CD4-positive, alpha-beta T cell treated with Interleukin-4 for 4 hours (primary cell): ENCODE results near the gene HJURP.

Experiments used
- DNase-seq: peaks from one replicate; pipeline ENCODE4 v3.0.0-alpha.2; 2020

Gene HJURP

DNA sequence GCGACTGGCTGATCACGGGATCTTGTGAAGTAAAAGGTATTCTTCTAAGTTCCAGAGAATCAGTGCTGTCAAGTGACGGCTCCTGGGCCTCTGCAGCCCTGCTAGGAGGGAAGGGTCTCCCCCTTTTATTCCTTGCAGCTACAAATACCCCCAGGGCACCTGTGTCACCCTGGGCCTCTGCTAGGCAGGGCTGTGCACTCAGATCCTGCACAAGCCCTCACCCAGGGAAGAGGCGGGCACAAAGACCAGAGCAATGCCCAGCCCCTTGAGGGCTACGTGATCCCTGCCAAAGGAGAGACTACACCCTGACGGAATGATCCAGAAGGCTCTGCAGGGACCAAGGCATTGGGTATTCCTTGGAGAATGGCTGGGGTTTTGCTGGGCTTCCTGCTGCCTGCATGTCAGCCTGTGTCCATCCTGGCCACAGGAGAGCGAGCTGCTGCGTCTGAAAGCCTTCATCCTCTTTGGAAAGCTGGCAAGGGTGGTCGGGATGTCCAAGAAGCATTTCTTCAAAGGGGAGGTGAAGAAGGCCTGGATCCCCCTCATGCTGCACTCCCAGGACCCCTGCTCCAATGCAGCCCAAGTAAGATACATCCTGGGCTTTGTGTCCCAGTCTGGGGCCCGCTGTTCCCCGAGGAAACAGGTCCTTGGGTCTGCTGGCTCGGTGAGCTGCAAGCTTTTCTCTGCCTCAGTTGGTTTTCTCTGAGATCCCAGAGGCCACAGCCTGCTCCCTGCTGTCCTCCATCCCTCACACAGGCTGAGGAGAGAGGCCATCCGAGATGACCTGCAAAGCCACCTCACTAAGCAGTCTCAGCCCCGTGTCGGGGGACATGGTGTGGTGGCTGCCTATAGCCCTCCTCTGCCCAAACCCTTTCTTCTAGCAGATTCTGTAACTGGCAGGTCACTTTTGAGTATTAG is 24.9 kb downstream of the HJURP start:
- DNase-seq, result no peak

DNA sequence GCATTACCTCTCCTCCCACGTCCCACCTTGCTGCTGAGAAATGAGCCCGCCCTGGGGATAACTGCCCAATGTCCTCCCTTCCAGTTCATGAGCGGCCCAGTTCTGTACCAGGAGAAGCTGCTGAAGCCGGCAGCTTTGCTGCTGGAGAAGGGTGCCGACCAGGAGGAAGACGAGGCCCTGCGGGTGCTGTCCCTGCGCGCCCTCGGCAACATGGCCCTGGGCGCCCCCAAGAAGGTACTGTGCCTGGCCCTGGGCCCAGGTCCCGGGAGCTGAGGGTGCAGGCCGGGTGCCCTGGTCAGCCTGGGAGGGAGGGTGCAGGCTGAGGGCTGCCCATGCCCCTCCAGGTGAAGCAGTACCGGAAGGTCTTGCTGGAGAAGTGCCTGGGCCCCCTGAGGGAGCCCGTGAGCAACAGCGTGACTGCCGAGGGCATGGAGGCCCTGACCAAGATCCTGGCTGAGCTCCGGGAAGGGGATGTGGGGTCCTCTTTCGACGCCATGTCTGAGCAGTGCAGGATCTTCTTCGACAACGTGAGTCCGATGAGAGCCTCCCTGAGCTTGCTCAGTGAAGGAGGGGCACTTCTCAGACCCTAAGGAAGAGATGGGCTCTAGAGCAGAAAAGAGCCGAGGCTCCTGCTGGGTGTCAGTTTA is 25.7 kb downstream of the HJURP start:
- no peak for DNase-seq

DNA sequence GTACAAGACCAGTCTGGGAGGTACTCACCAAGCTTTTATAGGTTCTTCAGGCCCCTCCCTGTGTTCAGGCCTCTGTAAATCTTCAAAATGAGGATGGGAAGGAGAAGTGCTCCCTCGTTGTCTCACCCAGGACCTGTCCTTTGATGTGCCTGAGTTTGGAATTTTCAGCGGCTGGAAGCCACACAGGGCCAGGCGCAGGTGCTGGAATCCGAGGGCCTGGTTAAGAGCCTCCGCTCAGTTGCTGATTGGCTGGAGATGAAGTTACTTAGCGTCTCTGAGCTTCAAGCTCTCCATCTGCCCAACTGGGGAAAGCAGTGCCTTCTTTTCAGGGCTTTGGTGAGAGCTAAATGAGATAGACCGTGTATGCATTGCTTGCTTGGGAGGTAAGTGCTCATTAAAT is 30.0 kb downstream of the HJURP start:
- DNase-seq, result no peak

DNA sequence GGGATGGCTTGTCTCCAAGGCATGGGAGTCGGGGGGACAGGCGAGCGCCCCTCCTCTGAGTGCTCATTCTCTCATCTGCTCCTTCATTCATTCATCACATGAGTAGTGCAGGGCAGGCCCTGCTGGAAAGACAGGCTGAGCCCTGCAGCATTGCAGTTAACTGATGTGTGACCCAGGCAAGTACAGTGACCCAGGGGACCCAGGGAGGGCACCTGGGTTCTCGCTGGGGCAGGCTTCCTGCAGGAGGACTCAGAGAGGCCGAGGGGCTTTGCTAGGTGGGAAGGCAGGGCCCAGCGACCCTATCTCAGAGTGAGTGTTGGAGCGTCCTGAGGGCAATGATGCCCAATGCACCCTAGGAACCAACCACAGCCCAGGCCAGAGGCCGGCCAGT is 30.6 kb downstream of the HJURP start:
- DNase-seq, result no peak

DNA sequence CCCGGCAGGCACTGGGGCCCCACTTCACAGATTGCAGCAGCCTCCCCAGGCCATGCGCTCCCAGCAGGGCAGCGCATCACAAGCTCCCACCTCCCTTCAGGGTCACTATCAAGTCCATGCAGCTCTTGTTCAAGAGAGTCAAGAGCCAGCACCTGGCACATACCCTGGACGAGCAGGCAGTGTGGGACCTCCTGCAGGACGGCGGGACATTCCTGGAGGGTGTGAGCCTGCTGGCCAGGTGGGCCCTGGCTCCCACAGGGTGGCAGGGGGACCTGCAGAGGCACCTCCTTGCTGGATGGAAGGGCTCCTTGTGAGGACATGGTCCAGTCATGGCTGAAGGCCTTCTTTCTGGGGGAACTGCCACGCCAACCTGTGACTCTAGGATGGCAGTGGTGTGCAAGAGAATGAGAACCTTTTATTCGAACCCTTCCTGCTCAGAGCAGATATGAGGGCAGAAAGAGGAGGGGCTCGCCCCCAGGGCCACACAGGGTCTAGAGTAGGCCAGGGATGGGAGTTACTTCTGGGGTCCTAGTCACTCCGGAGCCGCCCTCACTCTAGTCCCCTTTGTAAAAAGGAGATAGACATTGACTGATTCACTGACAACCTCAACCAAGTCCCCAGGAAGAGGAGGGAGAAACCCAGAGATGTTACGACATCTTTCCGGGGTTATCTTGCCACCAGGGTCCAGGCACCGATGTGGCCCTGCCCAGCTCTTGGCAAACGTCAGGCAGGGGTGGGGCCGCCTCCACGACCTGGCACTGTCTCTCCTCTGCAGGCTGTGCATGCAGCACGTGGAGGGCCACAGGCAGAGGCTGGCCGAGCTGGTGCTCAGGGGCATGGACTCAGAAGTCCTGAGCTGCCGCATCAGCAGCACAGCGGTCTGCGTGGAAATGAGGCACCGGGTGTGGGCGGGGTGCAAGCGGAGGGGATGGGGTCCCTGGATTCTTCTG is 31.3 kb downstream of the HJURP start:
- no peak for DNase-seq

DNA sequence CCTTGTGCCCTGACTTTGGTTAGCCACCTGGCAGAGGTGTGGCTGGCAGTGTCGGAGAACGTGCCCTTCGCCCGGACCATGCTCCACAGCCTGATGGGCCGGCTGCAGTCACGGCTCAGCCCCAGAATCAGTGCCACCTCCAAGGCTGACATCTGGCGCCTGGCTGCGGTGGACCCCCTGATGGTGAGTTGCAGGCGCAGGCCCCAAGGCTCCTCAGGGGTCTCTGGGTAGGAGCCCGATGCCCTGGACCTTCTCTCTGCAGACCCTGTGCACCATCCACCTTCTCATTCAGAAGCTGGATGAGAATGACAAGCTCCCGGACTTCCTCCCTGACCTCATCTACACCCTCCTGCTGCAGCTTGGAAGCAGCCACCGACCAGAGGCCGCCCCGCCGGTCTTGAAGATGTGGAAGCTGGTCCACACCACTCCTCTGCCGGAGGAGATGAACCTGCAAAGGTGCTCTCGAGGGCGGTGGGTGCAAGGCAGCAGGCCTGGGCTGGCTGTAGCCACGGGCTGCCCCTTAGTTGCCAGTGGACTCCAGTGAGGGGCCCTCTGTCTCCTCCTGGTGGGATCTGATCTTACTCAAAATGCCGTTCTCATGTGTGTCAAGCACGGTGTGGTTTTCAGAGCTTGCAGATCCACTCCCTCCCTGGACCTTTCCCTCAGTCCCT is 32.1 kb downstream of the HJURP start:
- no peak for DNase-seq

DNA sequence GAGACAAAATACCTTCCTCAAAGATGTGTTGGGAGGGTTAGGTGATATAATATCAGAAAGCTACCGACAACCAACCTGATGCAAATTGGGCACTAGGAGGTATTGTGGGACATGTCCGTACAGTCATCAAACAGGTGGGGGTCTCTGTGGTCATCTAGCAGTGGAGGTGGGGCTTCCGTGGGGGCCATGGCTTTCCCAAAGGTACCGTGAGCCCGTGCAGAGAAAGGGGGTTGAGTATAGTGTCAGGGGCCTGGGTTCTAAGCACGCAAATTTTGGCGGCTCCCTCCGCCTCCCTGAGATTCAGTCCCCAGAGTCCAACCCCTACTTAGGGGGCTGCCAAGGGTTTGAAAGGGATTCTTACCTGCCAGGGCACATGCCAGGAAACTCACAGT is 32.6 kb downstream of the HJURP start:
- DNase-seq, result no peak

DNA sequence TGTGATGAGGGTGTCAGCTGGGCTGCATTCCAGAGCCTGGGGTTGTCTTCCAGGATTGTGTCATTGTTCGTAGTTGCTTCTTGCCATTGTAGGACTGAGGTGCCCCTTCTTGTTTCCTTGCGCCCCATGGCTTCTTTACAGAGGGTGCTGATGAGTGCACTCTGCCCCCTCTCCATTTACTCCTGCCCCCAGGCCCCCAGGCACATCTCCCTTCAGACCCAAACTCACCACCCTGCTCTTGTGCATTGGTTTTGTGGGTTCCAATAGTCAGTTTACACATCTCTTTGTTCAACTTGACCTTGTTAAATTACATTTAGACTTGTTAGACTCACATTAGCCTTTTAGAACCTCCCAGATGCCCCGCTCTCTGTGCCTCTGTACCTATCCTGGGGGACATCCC is 33.1 kb downstream of the HJURP start:
- no peak for DNase-seq

DNA sequence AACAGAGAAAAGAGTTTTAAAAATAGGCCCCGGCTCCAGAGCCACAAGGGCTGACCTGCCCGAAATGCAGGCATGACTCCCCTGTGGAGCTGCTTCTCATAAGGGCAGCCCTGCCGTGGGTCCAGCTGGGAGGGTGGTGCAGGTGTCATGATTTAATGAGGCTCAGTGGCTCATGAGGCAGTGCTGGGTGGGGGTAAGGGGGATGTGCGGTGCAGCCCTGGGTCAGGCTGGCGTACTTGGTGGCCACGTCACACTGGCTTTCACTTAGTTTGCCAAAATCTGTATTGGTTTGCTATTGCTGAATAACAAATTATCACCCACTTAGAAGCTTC is 33.6 kb downstream of the HJURP start:
- DNase-seq, result no peak

DNA sequence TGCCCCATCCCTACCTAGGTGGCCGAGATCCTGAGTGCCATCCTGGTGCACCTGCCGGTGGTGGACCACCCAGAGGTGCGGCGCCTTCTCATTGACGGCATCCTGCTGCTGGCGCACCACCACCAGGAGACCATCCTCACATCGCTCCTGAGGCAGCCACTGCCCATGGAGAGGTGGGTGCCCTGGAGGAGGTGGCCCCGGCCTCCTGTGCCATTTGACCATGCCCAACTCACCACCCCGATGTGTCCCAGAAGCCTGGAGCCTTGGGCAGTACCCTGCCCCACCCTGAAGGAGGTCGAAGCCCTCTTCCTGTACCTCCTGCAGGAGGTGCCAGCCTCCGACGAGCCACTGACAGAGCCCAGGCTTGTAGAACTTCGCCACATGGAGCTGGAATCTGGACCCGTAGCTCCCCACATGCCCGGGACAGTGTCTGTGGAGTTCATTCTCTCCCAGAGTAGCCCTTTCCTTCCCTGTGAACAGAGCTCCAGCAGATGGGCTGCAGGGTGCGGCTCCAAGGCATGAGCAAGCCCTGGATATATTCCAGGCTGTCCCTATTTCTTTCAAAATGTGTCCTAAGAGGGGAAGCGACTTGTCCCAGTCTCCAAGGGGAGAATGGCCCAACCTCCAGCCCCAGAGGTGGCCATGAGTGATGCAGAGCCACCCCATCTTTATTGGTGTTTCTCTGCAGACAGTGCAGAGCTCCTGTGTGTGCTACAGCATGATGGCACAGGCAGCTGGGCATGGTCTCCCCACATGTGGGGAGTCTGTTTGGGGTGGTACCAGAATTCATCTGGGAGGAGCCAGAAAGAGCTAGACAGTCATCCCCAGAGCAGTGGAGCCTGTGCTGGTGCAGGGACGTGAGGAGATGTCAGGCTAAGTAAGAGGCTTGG is 34.2 kb downstream of the HJURP start:
- DNase-seq, result no peak

DNA sequence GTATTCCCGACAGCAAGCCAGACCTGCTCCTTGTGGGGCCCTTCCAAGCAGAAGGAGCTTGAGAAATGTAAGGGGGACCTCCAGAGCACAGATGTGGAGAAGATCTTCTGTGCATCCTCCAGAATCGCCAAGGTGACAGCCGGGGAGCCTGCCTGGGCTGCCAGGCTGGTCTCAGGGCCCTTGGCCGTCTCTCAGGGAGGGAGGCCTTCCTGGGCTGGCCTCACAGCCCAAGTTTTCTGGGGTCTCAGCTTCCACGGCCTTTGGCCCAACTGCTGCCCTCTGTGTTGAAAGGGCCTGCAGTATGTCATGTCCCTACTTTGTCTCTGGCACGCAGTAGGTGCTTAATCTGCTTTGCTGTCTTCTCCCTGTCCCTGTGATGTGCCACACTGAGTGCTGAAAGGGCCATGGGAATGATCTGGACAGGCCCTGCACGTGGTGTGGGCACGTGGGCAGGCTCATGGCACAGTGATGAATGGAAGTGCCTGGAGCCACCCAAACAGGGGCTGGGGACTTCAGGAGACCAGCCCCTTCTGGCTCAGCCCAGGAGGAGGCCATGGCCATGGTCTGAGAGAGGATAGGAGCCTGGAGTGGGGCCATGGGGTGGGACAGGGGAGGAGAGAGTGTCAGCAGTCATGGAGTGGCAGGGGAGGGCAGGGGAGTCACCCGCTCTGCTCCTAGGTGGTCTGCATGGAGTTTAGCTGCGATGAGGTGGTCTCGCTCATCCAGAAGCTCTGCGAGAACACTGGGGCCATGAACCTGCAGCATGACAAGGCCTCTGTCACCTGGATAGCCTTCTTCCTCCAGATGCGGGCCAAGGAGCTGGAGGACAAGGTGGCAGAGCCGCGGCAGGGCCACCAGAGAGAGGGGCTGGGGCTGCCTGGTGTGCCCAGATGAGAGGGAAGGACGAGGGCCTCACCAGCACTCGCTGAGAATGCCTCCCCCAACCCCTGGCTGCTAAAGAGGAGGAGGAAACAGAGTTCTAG is 35.4 kb downstream of the HJURP start:
- DNase-seq, result no peak

DNA sequence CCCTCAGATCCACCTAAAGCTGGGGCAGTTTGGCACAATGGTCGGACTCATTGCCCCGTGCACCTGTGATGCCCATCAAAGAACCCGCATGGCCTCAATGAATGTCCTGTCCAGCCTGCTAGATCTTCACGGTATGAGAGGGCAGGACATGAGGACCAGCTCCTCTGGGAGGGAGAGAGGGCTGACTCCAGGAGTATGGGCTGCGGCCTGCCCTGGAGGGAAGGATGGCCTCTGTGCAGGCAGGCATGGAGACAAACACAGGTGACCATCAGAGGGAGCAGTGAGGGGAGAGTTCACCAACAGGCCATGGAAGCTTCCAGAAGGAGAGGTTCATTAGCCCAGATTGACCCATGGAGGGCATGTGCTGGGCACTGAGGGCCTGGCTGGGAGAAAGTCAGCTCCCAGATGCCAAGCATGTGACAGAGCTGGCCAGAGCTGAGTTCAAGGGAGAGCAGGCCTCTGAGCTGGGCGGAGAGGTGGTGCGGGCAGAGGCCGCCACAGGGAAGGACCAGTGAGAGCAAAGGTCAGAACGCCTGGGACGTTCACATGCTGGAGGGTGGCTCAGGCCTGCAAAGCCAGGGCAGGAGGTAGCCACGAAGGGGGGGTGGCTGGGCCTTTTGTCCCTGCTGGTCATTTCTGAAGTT is 36.2 kb downstream of the HJURP start:
- DNase-seq, result no peak

DNA sequence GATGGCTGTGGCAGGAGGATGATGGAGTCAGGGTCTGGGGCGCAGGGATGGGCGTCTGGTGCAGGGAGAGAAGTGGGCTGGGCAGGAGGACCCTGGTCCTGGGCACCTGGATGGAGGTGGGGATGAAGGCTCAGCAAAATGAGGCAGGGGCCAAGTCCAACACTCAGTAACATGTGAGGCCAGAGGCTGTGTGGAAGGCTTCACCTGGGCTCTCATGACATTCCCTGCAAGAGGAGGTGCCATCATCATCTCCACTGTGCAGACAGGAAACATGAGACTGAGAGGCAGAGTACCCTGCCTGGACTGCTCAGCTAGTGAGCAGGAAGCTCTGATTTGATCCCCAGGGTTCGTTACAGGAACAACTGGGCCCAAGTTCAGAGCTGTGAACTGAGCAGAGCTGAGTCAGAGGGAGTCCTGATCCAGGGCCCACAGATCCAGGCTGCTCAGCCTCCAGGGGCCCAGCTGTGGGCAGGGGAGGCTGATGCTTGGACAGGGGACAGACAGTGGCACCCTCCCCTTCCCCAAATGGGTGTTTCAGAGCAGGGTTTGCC is 36.9 kb downstream of the HJURP start:
- no peak for DNase-seq

DNA sequence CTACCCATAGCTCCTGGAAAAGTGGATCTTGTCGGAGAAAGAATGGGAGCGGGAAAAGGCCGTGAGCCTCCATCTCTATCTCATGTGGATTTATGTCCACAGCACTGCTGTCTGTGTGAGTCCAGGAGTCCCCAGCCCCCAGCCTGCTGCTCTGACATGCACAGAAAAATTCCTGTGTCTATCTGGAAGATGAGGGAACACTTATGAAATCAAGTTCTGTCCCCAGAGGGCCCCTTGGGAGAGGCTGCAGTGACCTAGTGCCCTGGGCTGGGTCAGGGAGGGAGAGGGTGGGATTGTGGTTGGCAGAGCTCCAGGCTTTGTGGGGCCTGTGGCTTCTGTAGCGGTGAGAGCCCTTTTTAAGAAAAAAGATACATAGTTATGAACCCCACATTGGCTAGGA is 37.6 kb downstream of the HJURP start:
- DNase-seq, result no peak

DNA sequence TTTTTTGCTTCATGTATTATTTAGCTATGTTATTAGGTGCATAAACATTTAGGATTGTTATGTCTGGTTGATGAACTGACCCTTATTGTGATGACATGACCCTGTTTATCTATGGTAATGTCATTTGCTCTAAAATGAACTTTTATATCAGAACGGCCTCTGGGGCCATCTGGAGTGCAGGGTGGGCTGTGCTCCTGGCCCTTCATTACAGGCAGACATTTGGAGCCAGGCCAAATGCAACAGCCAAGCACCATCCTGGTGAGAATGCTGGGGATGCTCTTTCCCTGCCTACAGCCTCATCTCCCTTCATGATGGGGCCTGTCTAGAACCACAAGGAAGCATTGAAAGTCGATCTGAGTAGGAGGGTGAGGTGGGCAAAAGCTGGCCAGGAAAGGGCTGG is 38.0 kb downstream of the HJURP start:
- DNase-seq, result no peak

DNA sequence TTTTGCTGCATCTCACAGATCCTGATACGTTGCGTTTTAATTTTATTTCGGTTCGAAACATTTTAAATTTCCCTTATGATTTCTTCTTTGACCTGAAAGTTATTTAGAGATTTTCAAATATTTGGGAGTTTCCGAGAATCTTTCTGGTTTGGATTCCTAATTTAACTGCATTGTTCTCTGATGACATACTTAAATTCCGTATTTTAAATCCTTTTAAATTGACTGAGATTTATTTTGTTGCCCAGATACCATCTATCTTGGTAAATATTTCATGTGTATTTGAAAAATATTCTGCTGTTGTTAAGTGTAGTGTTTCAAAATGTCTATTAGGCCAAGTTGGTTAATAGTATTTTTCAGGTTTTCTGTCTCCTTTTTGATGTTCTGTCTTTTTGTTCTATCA is 38.5 kb downstream of the HJURP start:
- DNase-seq, result no peak

DNA sequence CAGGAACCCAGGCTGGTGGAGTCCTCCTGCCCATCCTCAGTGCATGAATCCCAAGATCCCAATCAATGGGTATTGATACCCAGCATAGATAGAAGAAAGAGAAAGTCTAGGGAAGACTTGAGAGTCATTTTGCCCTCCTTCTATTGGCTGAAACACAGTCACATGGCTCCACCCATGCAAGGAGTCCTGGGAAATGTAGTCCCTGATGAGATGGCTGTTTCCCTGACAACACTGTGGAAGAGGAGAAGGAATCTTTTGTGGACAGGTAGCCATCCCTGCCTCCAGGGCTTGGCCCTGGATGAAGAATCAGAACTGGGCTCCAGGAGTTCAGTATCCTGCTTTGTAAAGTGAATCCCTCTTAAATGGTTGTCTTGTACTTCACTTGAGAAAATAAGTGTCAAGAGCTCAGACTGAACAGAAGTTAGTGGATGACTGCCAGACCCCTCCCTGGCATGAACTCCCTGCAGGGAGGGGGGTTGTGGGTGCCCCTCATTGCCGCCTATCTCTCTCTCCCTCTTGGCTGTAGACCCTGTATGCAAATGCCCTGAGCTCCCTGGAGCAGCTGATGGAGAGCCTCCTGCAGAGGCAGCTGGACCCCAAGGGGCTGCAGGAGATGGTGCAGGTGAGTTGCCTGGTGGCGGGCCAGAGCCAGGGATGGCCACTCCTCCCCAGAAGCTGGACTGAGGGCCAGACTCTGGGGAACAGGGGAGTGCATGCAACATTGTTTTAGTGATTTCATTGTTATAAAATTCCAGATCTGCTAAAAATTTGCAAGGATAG is 40.1 kb downstream of the HJURP start:
- DNase-seq, result no peak

DNA sequence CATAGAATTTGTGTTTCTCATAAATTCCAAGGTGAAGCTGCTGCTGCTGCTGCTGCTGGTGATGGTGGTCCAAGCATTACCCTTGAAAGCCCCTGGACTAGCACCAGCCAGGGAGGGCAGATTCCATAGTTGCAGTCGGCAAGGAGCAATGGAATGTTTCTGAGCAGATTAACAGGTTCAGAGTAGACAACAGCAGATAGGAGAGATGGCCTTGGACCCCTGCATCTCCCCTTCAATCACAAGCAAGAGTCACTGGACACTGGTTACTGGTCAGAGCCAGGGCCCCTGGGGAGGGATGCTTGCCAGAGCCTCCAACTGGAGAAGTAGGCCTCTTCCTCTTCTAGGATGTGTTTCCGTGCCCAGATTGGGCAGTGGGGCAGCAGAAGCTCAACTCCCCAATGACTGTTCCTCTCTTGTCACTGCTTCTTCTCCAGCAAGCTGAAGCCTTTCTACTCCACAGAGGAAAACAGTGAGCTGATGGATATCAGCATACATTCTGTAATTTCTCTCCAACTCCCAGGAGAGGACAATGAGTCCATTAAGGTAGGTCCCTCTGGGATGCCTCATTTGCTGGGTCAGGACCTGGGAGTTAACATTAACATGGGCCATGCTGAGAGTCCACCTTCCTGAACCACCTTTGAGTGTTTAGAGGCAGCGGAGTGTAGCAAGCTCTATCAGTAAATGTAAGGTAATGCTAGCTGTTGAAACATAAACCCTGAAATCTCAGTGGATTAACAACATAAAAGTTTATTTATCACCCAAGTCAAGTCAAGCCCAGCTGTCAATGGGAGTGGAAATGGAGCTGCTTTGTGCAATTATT is 40.9 kb downstream of the HJURP start:
- no peak for DNase-seq
